PC-3 (cell line): ENCODE data around the gene KRTAP19-8. TPM values are rescaled to one million over a fixed set of nuclear protein-coding genes. Genes with fewer than 3 reads are reported as not detected.

Experiments used
- ATAC-seq: fragments of 200-7000 bp; cut with Tn5 transposase; 2 replicates; pipeline ENCODE4 v1.9.1; 2020; ENCODE audit warnings: mild to moderate bottlenecking, moderate library complexity
- Bru-seq: library from RNA; stranded (reverse); fragments of 400-500 nt; gene quantifications from one replicate; lab custom pipeline; 2021; lab: Mats Ljungman, UMichigan
- BruChase-seq, 2 experiments: library from RNA; stranded (reverse); fragments of 400-500 nt; gene quantifications; one replicate each; lab custom pipeline; 2021; lab: Mats Ljungman, UMichigan
- BruUV-seq: library from RNA; stranded (reverse); fragments of 400-500 nt; replicated peaks from 2 replicates; lab custom pipeline; 2021; lab: Mats Ljungman, UMichigan
- CTCF ChIA-PET: fragments of 300-600 bp; sonication (Branson Sonifier 250); formaldehyde crosslinking; loops from one replicate; lab custom pipeline; 2022; ENCODE audit warnings: antibody characterized with exemption; lab: Charles Lee
- POLR2A ChIA-PET: fragments of 300-600 bp; sonication (Branson Sonifier 250); formaldehyde crosslinking; loops from one replicate; lab custom pipeline; 2022; ENCODE audit warnings: antibody characterized with exemption; ENCODE audit not compliant: unreplicated experiment; lab: Charles Lee
- DNase-seq: peaks from one replicate; pipeline ENCODE4 v3.0.0-alpha.2; 2015
- H2AFZ ChIP-seq: fragments of 300-600 bp; sonication (generic); 2 replicates; pipeline ENCODE4 v1.6.0; 2016; ENCODE audit warnings: antibody characterized with exemption, low read length
- H3F3A ChIP-seq: fragments of 300-600 bp; sonication (generic); one replicate; pipeline ENCODE4 v1.6.0; 2017; ENCODE audit warnings: antibody characterized with exemption, low read length, control low read depth, mild to moderate bottlenecking; ENCODE audit not compliant: unreplicated experiment
- H3K27ac ChIP-seq: fragments of 300-600 bp; sonication (generic); 2 replicates; pipeline ENCODE4 v1.5.1; 2016; ENCODE audit warnings: mild to moderate bottlenecking, low read length
- H3K27me3 ChIP-seq: fragments of 300-600 bp; sonication (generic); 2 replicates; pipeline ENCODE4 v1.6.1; 2016; ENCODE audit warnings: low read length, mixed read lengths
- H3K36me3 ChIP-seq: fragments of 300-600 bp; sonication (generic); 2 replicates; pipeline ENCODE4 v1.6.1; 2016; ENCODE audit warnings: low read depth, mixed run types, low read length, mixed read lengths
- H3K4me1 ChIP-seq: fragments of 300-600 bp; sonication (generic); 2 replicates; pipeline ENCODE4 v1.5.1; 2016; ENCODE audit warnings: low read length; ENCODE audit not compliant: insufficient read depth
- H3K4me2 ChIP-seq: fragments of 300-600 bp; sonication (generic); 2 replicates; pipeline ENCODE4 v1.6.0; 2016; ENCODE audit warnings: low read length
- H3K4me3 ChIP-seq: fragments of 300-600 bp; sonication (generic); 2 replicates; pipeline ENCODE4 v1.5.1; 2016; ENCODE audit warnings: mild to moderate bottlenecking, low read length, mixed read lengths
- H3K79me2 ChIP-seq: fragments of 300-600 bp; sonication (generic); 2 replicates; pipeline ENCODE4 v1.6.1; 2017; ENCODE audit warnings: low read length, mixed read lengths
- H3K9ac ChIP-seq: fragments of 300-600 bp; sonication (generic); 2 replicates; pipeline ENCODE4 v1.6.0; 2016; ENCODE audit warnings: mild to moderate bottlenecking, low read length
- H3K9me2 ChIP-seq: fragments of 300-600 bp; sonication (generic); replicated peaks from 2 replicates; pipeline ENCODE4 v1.6.1; 2016; ENCODE audit warnings: mixed run types, low read length, mixed read lengths
- H3K9me3 ChIP-seq: fragments of 300-600 bp; sonication (generic); 2 replicates; pipeline ENCODE4 v1.6.1; 2016; ENCODE audit warnings: low read length, mixed read lengths
- H4K20me1 ChIP-seq: fragments of 300-600 bp; sonication (generic); 2 replicates; pipeline ENCODE4 v1.6.1; 2016; ENCODE audit warnings: low read length, mixed read lengths
- CTCF ChIP-seq: fragments of 300-600 bp; sonication (generic); conservative IDR thresholded peaks from 2 replicates; pipeline ENCODE4 v1.5.1; 2017; ENCODE audit warnings: antibody characterized with exemption, low read depth, mild to moderate bottlenecking, low read length
- EZH2 ChIP-seq: fragments of 300-600 bp; sonication (generic); IDR thresholded peaks from one replicate; pipeline ENCODE4 v1.6.1; 2017; ENCODE audit warnings: antibody characterized with exemption, mild to moderate bottlenecking, low read length; ENCODE audit not compliant: unreplicated experiment
- EZH2phosphoT487 ChIP-seq: fragments of 300-600 bp; sonication (generic); IDR thresholded peaks from 2 replicates; pipeline ENCODE4 v1.6.1; 2018; ENCODE audit warnings: mild to moderate bottlenecking, antibody characterized with exemption, low read length, borderline replicate concordance
- intact Hi-C: fragments of 100-400 bp; cut with micrococcal nuclease; formaldehyde crosslinking; loops from 2 replicates; pipeline ENCODE4 v1.9.0; 2023
- long read RNA-seq: library from polyadenylated mRNA; unstranded; transcript quantifications from one replicate; pipeline ENCODE4 v2.0.0, GENCODE V29; 2021; ENCODE audit not compliant: unreplicated experiment
- total RNA-seq: library from RNA; depleted of rRNA; stranded (reverse); fragments of >200 nt; gene quantifications from 2 replicates; pipeline ENCODE4 v1.2.3, GENCODE V29; 2014; rRNA removed

The KRTAP19-8 gene
- total RNA-seq: not detected in 2 replicates
- Bru-seq, nascent RNA: not detected
- BruChase-seq, experiment 1, labeled RNA remaining after a 6-hour chase: percentile 27 among the genes with signal in this experiment
- not detected for BruChase-seq, experiment 2, labeled RNA remaining after a 2-hour chase
- long read RNA-seq: 0 reads

GRCh38 chr21:31038376-31038775 lies at the start of gene KRTAP19-8:
KRTAP19-8 (minus strand) TSS chr21:31038476; CDS start chr21:31038443, 33 bp downstream.
- no peak within 1 kb of the TSS for H3K4me3 ChIP-seq
- no peaks in the 10 kb centered on the region for H3K36me3 ChIP-seq
- H3K9me3 ChIP-seq: 0 out of 2 replicates have a peak, but pooled peaks cover 3% of the 10 kb centered on the region
- no peaks in the 10 kb centered on the region for H3K4me1 ChIP-seq
- no peaks in the 10 kb centered on the region for H3F3A ChIP-seq
- intact Hi-C loops: no loop called here
- no peak within 1 kb of the TSS for H3K27ac ChIP-seq
- no peak for DNase-seq
- H2AFZ ChIP-seq: no peak within 1 kb of the TSS
- ChIA-PET POLR2A (no interaction called here), CTCF (interaction anchor here (0.7 kb wide), 1 partner anchor 24 kb away, joined by 5 read pairs; no protein-coding TSS in a partner anchor)
- H4K20me1 ChIP-seq: no peaks in the 10 kb centered on the region
- H3K9ac ChIP-seq: no peak within 1 kb of the TSS
- no TSS peak for BruUV-seq
- H3K27me3 ChIP-seq: peaks cover 37% of the 10 kb centered on the region
- no peaks in the 10 kb centered on the region for H3K9me2 ChIP-seq
- ATAC-seq: no peak
- no peaks in the 10 kb centered on the region for H3K79me2 ChIP-seq
- no peak within 1 kb of the TSS for H3K4me2 ChIP-seq
- no peak for TF ChIP-seq CTCF
- no peak for TF ChIP-seq EZH2phosphoT487
- no peak for TF ChIP-seq EZH2

- Histone ChIP-seq H3K79me2 (no peaks in the 10 kb centered on the region), H3K4me1 (no peaks in the 10 kb centered on the region), H3K27me3 (peaks cover 15% of the 10 kb centered on the region; the same call in 1 of the 2 replicates), H3K4me3 (no peak overlapping the region), H3K9ac (no peak overlapping the region), H2AFZ (no peak overlapping the region), H4K20me1 (no peaks in the 10 kb centered on the region), H3K9me3 (no peaks in the 10 kb centered on the region), H3K9me2 (no peaks in the 10 kb centered on the region), H3K27ac (no peak overlapping the region), H3K4me2 (no peak overlapping the region), H3K36me3 (no peaks in the 10 kb centered on the region), H3F3A (no peaks in the 10 kb centered on the region)
- DNase-seq: no peak
- ChIA-PET POLR2A (no interaction called here), CTCF (interaction anchor here (1.8 kb wide), 1 partner anchor 248 kb away, joined by 5 read pairs; no protein-coding TSS in a partner anchor)
- intact Hi-C loops: loop anchor here (2.0 to 10.0 kb wide), 4 partner anchors 249 to 2003 kb away; partner anchors contain the start of gene KRTAP13-4
- no TSS peak for BruUV-seq
- TF ChIP-seq EZH2: no peak
- no peak for TF ChIP-seq EZH2phosphoT487
- no peak for TF ChIP-seq CTCF
- ATAC-seq: no peak
Measured at GRCh38 chr21:31087639-31088473, 49.6 kb upstream of the KRTAP19-8 start.
